GM21576 (cell line): ENCODE data around the gene CD70.
A peak's percentile ranks its signal among the peaks of the same experiment; 100 is the strongest.
"Not testable (repeated sequence)": the region's sequence is repeated elsewhere in the genome, so short reads cannot be mapped to it uniquely, and the experiment has no call there.

ENCODE experiments used
- ATAC-seq: cut with Tn5 transposase; IDR thresholded peaks from one replicate; pipeline ENCODE4 v1.9.1; 2021; ENCODE audit warnings: mild to moderate bottlenecking, moderate library complexity; ENCODE audit not compliant: unreplicated experiment

Gene CD70

GRCh38 chr19:6598254-6598892 lies 7.4 kb upstream of the CD70 start:
- ATAC-seq: not testable (repeated sequence)

GRCh38 chr19:6597471-6598253 lies 6.7 kb upstream of the CD70 start:
- not testable (repeated sequence) for ATAC-seq

- ATAC-seq: no peak
Measured at GRCh38 chr19:6596621-6597020, 5.7 kb upstream of the CD70 start.

GRCh38 chr19:6593651-6594416 lies 2.9 kb upstream of the CD70 start:
- no peak for ATAC-seq

- ATAC-seq: no peak
Measured at GRCh38 chr19:6590258-6590826, 608 bp downstream of the CD70 start.

GRCh38 chr19:6589711-6590257 lies 1.2 kb downstream of the CD70 start:
- ATAC-seq: no peak

GRCh38 chr19:6588508-6589345 lies 2.2 kb downstream of the CD70 start:
- ATAC-seq: no peak

- ATAC-seq: no peak
Measured at GRCh38 chr19:6587998-6588507, 2.9 kb downstream of the CD70 start.

- ATAC-seq: no peak
Measured at GRCh38 chr19:6587093-6587820, 3.7 kb downstream of the CD70 start.

GRCh38 chr19:6586726-6587092 lies 4.2 kb downstream of the CD70 start:
- no peak for ATAC-seq

- ATAC-seq: no peak
Measured at GRCh38 chr19:6586056-6586455, 4.9 kb downstream of the CD70 start.

- not testable (repeated sequence) for ATAC-seq
Measured at GRCh38 chr19:6582515-6583484, 8.2 kb downstream of the CD70 start.

- ATAC-seq: no peak
Measured at GRCh38 chr19:6580313-6580712, 10.6 kb downstream of the CD70 start.

- no peak for ATAC-seq
Measured at GRCh38 chr19:6579450-6580178, 11.3 kb downstream of the CD70 start.

- peak; percentile 76 for ATAC-seq
Measured at GRCh38 chr19:6577476-6578125, 13.3 kb downstream of the CD70 start.

- no peak for ATAC-seq
Measured at GRCh38 chr19:6576869-6577475, 14.0 kb downstream of the CD70 start.

- ATAC-seq: no peak
Measured at GRCh38 chr19:6573350-6573749, 17.6 kb downstream of the CD70 start.
